NCI-H510A (cell line): ENCODE data around the gene ENTREP1.
"Not testable (repeated sequence)": the region's sequence is repeated elsewhere in the genome, so short reads cannot be mapped to it uniquely, and the experiment has no call there.

Experiments
- DNase-seq: peaks from one replicate; lab custom pipeline; 2025; lab: John Stamatoyannopoulos, UW

Gene ENTREP1, protein sequence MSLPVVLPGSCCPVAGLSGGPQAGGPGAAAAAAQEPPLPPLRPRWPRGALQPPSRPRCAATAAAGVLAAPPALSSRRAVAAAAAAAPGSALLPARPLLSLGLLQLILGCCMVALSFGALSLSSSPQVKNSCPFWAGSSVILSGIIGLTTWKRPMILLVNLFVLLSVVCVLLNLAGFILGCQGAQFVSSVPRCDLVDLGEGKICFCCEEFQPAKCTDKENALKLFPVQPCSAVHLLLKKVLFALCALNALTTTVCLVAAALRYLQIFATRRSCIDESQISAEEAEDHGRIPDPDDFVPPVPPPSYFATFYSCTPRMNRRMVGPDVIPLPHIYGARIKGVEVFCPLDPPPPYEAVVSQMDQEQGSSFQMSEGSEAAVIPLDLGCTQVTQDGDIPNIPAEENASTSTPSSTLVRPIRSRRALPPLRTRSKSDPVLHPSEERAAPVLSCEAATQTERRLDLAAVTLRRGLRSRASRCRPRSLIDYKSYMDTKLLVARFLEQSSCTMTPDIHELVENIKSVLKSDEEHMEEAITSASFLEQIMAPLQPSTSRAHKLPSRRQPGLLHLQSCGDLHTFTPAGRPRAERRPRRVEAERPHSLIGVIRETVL

DNA sequence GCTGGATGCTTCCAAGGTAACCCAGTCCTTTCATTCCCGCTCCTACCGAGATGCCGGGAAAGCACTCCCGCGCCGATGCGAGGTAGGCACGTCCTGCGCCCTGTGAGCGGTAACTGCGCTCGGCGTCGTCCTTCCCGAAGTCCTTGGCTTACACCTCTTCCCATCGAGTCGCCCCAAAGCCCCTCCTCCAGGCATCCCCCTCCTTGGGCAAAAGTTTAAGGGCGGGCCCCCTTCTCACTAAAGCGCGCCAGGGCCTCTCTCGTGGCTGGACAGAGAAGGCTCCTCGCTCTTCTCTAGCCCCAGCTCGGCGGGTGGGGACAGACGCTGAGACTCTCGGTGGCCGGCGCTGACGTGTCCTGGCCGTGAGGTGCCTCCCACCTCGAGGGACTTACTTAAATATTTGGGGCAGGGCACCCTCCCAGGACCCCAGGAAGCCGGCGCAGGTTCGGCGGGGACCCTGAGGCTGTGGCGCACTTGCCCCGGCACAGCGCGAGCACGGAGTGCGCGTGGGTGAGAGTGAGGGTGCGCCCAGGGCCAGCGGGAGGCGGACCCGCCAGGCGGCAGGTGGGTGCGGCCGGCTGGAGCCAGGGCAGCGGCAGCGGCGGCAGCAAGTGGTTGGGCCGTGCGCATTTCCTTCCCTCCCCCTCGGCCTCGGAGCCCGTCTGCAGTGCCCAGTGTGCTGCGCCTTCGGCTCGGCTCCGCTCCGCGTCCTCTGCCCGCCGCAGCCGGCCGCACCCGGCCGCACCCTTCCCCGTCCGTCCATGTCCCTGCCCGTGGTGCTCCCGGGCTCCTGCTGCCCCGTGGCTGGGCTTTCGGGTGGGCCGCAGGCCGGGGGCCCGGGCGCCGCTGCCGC lies at the start of gene ENTREP1:
Gene ENTREP1 (plus strand): TSS at position 667 of the 853 bp plus-strand sequence. CDS start 95 bp downstream, at position 762.
- peak; percentile 67 for DNase-seq

DNA sequence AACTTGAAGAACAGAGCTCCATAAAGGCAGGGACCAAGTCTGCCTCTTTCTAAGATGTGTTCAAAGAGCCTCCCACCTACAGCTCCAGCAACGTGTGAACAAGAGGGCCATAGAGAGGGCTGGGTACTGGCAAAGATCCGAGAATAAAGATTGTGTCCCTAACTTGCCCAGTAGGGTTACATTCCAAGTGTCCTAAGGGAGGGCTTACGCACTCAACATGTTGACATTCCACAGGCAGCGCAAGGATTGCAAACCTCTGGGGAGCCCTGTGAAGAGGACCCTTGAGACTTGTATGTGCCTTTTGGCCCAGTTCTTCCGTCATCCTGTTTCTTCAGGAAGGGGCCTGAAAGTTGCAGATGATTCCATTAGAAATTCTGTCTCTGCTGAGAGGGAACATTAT lies 48.2 kb upstream of the ENTREP1 start:
- no peak for DNase-seq

DNA sequence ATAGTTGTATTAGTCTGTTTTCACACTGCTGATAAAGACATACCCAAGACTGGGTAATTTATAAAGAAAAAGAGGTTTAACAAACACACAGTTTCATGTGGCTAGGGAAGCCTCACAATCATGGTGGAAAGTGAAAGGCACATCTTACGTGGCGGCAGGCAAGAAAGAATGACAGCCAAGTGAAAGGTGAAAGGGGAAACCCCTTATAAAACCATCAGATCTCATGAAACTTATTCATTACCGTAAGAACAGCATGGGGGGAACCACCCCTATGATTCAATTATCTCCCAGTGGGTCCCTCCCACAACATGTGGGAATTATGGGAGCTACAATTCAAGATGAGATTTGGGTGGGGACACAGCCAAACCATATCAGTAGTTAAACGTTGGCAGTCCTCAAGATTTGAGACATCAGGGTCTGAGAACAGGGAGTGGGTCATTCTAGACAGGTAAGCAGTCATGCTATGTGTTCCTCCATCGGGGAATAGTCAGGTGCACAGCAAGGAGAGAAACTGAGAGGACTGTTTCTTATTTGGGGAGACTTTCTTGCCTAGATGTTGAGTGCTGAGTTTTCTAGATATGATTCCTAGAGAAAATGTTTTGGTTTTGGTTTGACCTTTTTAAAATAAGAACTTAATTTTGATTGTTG lies 45.8 kb upstream of the ENTREP1 start:
- no peak for DNase-seq

DNA sequence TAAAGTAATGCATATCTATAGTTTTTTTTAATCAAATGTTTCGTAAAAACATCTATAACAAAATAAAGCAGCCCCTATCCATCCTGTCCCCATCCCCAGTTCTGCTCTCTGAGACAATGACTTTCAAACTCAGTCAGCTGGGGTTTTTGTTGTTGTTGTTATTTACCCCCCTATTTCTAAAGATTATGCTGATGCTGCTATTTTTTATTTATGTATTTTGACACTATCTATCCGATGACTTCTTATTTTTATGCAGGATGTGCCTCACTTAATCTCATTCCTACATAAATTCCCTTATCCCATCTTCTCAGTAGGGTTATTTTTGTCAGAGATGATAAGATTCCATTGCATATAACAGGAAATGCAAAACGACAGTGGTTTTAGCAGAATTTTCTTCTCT lies 45.3 kb upstream of the ENTREP1 start:
- DNase-seq: no peak

DNA sequence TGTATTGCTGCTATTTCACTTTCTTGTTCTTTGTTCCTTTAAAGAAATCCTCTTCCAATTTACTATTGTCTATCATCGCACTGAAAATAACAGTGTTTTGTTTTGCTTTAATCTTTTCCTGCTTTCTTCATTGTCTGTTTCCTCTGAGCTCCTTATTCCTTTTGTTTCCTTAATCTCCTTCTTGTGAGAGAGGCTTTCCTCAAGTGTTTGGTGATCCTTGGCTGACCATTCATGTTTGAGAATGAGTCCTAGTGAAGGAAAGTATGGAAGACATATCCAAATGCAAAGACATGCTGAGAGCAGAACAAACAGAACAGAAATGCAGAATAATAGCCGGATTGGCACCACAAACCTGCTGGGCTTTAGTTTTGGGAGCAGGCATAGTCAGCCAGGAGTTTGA lies 42.0 kb upstream of the ENTREP1 start:
- no peak for DNase-seq

DNA sequence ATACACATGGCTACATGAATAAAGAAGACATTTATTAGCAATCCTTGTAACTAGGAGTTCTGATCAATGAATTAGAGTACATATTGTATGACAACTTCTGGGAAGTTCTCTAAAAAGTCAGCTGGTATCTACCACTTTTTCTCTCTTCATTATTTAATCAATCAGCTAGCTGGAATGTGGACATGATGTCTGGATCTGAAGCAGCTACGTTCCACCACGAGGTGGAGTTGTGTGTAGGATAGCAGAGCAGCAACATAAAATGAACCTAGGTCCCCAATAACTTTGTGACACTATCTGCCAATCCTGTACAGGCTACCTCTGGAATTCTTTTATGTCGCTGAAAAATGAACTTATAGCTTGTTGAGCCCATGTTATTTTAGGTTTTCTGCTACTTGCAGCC lies 32.9 kb upstream of the ENTREP1 start:
- no peak for DNase-seq

DNA sequence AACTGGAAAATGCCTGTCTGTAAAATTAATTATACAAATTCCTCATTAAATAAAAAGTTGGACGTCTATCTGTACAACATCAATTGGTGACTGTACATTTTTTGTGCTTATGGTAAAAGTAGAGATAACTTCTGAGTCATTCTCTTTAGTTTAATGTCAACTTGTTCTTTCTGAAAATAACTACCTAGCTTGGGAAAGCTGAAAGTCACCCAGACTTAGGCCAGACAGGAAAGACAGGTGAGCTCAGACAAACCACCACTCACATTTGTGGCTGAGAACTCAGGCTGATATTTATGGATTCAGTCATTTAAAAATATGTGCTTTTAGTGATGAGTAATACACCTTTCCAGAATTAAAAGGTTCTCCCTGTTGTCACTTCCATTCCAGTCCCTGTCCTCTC lies 31.9 kb upstream of the ENTREP1 start:
- no peak for DNase-seq

DNA sequence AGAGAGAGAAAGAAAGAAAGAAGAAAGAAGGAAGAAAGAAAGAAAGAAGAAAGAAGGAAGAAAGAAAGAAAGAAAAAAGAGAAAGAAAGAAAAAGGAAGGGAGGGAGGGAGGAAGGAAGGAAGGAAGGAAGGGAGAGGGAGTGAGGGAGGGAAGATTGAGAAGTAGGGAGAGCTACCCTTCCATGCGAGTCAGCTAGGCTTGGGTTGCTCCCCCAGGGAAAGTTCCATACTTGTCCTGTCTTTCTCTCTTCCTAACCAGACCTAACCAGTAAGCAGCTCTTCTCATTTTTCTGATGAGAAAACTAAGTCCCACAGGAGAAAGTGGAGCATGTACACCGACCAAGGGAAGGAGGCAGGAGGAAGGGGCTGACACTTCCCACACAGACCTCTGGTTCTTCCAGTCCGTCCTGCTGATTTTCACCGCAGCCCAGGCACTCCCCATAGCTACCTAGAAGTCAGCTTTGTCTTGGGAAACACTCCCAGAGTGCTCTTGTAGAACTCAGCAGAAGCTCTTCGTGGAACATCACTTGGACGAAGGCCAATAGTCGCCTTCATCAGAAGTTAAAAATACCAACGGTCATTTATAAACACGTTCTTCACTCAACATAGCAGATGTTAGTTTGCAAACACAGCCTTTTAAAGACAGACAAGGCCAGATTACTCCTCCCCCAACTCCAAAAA lies 29.0 kb upstream of the ENTREP1 start:
- DNase-seq: no peak

DNA sequence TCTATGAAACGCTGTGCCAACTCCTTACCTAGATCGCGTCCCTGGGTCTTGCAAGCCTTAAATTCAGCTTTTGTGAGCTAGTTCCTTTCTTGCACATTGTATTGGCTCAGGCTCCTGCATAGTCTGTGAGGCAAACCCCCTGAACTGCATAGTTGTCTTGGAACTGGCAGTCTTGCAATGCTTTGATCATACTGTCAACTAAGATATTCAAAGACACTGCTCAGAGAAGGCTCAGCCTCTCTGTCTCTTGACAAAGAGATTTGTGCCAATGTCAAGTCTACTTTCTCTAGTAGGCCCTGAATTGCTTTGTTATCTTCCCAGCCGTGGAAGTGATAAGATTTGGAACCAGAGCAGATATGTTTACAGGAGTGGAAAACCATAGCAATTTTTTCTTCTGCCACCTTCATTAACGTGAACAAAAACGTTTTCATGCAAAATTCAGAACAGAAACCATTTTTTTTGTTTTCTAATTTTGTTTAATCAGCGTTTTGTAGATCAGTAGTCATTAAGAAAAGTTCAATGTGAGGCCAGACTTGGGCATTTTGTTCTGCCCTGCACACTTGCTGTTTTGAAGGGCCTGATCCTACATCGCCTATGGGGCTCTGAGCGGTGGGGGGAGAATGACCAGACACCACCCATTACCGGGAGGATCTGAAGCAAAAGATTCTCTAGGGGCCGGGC lies 27.6 kb upstream of the ENTREP1 start:
- no peak for DNase-seq

DNA sequence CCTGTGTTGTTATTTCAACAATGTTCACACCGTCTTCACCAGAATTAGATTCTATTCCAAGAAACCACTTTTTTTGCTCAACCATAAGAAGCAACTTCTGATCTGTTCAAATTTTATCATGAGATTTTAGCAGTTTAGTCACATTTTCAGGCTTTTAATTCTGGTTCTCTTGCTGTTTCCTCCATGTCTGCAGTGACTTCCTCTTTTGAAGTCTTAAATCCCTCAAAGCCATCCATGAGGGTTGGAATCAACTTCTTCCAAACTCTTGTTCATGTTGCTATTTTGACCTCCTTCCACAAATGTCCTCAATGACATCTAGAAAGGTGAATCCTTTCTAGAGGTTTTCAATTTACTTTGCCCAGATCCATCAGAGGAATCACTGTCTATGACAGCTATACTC lies 25.7 kb upstream of the ENTREP1 start:
- no peak for DNase-seq

DNA sequence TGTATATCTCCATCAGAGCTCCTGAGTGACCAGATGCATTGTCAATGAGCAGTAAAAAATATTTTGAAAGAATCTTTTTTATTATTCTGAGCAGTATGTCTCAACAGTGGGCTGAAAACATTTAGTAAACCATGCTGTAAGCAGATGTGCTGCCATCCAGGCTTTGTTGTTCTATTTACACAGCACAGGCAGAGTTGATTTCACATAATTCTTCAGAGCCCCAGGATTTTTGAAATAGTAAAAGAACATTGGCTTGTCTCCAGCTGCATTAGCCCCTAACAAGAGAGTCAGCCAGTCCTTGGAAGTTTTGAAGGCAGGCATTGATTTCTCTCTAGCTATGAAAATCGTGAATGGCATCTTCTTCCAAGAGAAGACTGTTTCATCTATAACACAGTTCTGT lies 25.2 kb upstream of the ENTREP1 start:
- no peak for DNase-seq

DNA sequence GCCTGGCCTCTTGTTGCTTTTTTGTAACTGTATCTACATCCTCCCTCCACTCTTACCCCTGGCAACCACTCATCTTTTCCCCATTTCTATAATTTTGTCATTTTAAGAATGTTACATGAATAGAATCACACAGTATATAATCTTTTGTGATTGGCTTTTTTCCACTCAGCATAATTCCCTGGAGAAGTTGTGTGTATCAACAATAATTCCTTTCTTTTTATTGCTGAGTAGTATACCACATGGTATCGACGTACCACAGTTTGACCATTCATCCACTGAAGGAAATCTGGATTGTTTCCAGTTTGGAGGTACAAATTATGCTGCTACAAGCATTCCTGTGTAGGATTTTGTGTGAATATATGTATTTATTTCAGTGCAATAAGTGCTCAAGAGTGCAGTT lies 21.7 kb upstream of the ENTREP1 start:
- DNase-seq: no peak

DNA sequence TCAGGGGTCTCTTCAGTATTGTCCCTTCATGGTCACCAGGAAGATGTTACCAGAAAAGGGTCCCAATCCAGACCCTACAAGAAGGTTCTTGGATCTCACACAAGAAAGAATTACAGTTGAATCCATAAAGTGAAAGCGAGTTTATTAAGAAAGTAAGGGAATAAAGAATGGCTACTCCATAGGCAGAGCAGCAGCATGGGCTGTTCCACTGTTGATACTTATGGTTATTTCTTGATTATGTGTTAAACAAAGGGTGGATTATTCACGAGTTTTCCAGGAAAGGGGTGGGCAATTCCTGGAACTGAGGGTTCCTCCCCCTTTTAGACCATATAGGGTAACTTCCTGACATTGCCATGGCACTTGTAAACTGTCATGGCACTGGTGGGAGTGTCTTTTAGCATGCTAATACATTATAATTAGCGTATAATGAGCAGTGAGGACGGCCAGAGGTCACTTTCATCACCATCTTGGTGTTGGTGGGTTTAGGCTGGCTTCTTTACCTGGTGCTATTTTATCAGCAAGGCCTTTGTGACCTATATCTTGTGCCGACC lies 18.0 kb upstream of the ENTREP1 start:
- DNase-seq: not testable (repeated sequence)

DNA sequence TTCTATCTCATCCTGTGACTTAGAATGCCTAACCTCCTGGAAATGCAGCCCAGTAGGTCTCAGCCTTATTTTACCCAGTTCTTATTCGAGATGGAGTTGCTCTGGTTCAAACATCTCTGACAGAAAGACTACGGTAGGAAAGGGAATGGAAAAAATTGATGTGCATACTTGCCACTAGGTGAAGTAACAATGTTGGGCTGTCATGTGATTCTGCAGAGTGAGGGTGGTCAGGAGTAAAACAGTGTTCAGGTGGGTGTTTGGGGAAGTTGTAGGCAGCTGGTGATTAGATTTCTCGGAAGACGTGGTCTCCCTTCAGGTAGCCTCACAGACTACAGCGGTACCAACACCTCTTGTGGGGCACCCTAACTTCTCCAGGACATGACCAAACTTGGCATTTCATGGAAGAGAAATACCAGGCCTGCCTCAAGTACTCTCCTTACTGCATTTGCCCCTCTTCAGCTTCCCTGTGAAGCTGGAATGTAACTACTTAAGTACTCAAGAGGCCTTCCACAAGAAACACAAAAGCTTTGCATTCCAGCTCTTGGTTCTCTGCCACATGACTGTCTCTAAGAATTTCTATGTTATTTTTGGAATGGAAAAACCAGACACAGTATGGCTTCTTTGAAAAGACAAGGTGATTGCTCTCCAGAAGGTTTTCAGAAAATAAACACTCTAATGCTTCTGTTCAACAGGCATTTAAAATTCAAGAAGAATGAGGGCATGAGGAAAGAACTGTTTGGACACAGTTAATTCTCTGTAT lies 17.4 kb upstream of the ENTREP1 start:
- DNase-seq: no peak

DNA sequence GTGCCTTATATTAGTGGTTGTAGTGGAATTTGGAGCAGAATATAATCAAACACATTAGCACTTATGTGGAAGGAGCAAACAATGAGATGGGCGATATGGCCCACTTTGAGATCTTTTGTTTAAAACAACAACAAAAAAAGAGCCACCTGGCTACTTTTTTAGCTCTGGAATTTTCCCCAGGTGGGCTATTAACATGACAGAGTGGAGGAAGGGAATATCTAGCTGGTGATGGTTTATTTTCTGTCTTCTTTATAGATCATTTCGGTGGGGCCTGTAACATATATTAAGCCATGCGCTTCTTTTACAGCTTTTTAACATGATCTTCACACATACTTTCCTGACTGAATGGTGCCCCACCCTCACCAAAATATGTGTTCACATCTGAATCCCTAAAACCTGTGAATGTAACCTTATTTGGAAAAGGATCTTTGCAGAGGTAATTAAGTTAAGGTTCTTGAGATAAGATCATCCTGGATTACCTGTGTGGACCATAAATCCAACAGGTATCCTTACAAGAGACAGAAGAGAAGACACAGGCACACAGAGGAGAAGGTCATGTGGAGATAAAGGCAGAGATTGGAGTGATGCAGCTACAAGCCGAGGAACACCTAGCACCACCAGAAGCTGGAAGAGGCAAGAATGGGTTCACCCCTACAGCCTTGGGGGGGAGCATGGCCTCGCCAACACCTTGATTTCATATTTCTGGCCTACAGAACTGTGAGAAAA lies 16.6 kb upstream of the ENTREP1 start:
- DNase-seq: no peak

DNA sequence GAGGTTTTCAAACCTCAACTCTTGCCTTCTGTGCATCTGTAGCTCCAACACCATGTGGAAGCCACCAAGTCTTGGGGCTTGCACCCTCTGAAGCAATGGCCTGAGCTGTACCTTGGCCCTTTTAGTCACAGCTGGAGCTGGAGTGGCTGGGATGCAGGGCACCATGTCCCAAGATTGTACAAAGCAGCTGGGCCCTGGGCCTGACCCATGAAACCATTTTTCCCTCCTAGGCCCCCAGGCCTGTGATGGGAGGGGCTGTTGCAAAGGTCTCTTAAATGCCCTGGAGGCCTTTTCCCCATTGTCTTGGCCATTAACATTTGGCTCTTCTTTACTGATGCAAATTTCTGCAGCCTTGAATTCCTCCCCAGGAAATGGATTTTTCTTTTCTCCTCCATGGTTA lies 11.8 kb upstream of the ENTREP1 start:
- DNase-seq: no peak

DNA sequence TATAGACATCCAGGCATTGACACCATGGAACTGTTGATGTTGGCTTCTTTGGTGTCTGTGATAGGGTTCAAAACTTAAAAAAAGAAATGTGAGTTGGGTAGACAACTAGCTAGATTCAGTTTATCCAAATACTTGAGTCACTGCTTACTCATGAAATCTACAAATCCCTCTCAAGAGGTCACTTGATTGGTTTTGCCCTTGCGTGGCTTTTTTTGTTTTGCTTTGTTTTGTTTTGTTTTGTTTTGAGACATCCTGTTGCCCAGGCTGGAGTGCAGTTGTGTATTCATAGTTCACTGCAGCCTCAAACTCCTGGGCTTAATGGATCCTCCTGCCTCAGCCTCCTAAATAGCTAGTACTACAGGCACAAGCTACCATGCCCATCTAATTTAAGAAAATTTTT lies 10.5 kb upstream of the ENTREP1 start:
- no peak for DNase-seq

DNA sequence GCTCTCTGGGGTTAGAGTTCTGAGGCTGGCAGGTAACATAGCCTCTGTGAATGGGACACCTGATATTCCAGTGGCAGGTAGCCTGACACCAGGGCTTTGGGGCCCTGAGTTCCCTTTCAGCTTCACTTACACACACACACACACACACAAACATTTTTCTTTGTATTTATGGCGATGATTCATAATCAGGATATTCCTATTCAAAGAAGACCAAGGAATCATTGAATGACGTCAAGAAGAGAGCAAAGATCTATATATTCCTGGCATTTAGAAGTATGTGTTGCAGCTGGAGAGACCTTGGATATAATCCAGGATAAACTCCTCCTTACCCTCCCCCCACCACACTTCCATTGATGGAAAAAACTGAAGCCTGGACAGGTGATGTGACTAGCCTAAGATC lies 7.9 kb upstream of the ENTREP1 start:
- DNase-seq: no peak

DNA sequence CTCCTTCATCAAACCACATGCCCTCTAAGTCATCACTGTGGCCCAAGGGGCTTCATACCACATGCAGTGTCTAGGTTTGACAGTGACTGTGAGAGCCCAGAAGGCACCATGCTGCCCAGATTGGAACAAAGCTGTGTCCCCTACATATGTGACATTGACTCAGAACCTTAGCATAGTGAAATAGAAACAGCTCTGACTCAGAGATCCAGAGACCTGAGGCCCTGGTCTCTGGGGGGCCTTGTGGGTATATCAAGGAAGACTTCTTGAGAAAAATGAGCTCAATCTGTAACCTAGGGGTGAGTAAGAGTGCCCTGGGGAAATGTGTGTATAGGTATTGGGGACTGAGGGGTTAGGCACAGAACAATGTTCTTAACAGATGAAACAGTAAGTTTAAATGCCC lies 7.1 kb upstream of the ENTREP1 start:
- DNase-seq: no peak
